ENCODE results near the gene CALM3. TPM values are rescaled to one million over a fixed set of nuclear protein-coding genes. Genes with fewer than 3 reads are reported as not detected.

CALM3 gene
- total and polyA plus RNA-seq, 2 of the 13 experiments (the other 11 are each of a cell fraction or from before 2014, with no cell fraction given), result 239 to 258 TPM

DNA sequence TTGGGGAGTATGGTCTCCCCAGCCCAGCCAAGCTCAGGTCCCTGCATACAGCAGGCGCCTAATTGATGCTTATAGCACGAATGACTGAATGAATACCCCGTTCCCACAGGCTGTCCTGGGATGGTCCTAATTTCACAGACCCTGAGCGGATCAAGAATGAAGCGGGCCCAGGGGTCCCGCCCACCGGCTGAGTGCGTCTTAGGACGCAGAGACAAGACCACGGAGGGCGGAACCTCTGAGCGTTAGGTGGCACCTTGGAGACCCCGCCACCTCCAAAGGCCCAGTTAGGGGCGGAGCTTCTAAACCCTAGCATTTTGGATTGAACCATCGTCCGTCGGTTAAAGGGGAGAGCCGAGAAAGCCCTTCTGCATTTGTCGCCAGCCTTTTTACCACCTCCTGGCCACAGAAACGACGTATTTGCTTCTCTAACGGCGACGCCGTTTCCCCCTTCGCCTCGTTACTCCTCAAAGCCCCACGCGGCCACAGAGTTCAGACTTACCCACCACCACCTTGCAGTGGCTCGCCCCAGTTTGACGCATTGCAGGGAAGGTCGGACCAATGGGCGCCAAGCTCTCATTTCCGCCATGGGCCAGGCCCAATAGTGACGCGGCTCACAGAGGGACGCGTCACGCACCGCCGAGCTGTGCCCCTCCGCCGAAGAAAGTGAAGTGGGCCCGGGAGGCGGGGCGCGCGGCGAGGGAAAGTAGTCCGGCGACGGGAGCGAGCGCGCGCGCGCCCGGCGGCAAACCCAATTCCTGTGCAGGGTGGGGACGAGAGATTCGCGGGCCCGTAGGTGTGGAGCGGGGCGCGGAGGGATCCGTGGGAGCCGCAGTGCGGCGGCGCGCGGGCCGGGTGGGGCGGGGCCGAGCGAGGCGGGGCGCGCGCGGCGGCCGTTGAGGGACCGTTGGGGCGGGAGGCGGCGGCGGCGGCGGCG lies 479 bp upstream of the CALM3 start (continued):
- TF ChIP-seq KMT2A (CRISPR knock-in tag; IDR thresholded peaks at IDR 0.05) (no peak; the same call in 1 of the 2 replicates), ZNF337 (CRISPR knock-in tag; IDR thresholded peaks at IDR 0.05; ENCODE audit: borderline replicate concordance, low read depth) (no peak), RFXAP (CRISPR knock-in tag; IDR thresholded peaks at IDR 0.05; ENCODE audit: borderline replicate concordance) (peak; percentile 86; the same call in 1 of the 2 replicates), ZBTB42 (CRISPR knock-in tag; IDR thresholded peaks at IDR 0.05) (peak; percentile 91; the same call in 1 of the 2 replicates), ZNF12 (CRISPR knock-in tag; IDR thresholded peaks at IDR 0.05) (no peak), ZNF264 (CRISPR knock-in tag; IDR thresholded peaks at IDR 0.05) (0 out of 2 replicates have a peak, but pooled peaks have one; percentile 5), KAT8 (CRISPR knock-in tag; IDR thresholded peaks at IDR 0.05) (peak; percentile 90), PAX8 (CRISPR knock-in tag; IDR thresholded peaks at IDR 0.05; ENCODE audit: borderline replicate concordance) (no peak; the same call in 1 of the 2 replicates), ATF7 (IDR thresholded peaks at IDR 0.05) (peak; percentile 87), ATF7 (CRISPR knock-in tag; IDR thresholded peaks at IDR 0.05) (0 out of 2 replicates have a peak, but pooled peaks have one; percentile 39), ZFX (CRISPR knock-in tag; IDR thresholded peaks at IDR 0.05; ENCODE audit: low read depth) (peak; percentile 81), PHB2 (IDR thresholded peaks at IDR 0.05; ENCODE audit: partially characterized antibody) (no peak), GFI1 (CRISPR knock-in tag; IDR thresholded peaks at IDR 0.05; ENCODE audit: borderline replicate concordance) (peak; percentile 72; the same call in 1 of the 2 replicates), TBX2 (CRISPR knock-in tag; IDR thresholded peaks at IDR 0.05; ENCODE audit: borderline replicate concordance) (peak; percentile 83), ZNF777 (CRISPR knock-in tag; IDR thresholded peaks at IDR 0.05) (no peak), ARID2 (CRISPR knock-in tag; IDR thresholded peaks at IDR 0.05; ENCODE audit: borderline replicate concordance) (no peak), PTBP1 (IDR thresholded peaks at IDR 0.05; ENCODE audit: low read depth, low read length, poor library complexity, severe bottlenecking) (no peak)
- TF ChIP-seq, protein P1, sequence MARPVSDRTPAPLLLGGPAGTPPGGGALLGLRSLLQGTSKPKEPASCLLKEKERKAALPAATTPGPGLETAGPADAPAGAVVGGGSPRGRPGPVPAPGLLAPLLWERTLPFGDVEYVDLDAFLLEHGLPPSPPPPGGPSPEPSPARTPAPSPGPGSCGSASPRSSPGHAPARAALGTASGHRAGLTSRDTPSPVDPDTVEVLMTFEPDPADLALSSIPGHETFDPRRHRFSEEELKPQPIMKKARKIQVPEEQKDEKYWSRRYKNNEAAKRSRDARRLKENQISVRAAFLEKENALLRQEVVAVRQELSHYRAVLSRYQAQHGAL (CRISPR knock-in tag; IDR thresholded peaks at IDR 0.05; ENCODE audit: not compliant biosample characterization), result no peak
- TF ChIP-seq, protein P2, sequence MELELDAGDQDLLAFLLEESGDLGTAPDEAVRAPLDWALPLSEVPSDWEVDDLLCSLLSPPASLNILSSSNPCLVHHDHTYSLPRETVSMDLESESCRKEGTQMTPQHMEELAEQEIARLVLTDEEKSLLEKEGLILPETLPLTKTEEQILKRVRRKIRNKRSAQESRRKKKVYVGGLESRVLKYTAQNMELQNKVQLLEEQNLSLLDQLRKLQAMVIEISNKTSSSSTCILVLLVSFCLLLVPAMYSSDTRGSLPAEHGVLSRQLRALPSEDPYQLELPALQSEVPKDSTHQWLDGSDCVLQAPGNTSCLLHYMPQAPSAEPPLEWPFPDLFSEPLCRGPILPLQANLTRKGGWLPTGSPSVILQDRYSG (CRISPR knock-in tag; IDR thresholded peaks at IDR 0.05), result no peak
- TF ChIP-seq, protein P3, sequence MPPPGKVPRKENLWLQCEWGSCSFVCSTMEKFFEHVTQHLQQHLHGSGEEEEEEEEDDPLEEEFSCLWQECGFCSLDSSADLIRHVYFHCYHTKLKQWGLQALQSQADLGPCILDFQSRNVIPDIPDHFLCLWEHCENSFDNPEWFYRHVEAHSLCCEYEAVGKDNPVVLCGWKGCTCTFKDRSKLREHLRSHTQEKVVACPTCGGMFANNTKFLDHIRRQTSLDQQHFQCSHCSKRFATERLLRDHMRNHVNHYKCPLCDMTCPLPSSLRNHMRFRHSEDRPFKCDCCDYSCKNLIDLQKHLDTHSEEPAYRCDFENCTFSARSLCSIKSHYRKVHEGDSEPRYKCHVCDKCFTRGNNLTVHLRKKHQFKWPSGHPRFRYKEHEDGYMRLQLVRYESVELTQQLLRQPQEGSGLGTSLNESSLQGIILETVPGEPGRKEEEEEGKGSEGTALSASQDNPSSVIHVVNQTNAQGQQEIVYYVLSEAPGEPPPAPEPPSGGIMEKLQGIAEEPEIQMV (CRISPR knock-in tag; IDR thresholded peaks at IDR 0.05; ENCODE audit: low read depth), result no peak
- TF ChIP-seq, protein P4, sequence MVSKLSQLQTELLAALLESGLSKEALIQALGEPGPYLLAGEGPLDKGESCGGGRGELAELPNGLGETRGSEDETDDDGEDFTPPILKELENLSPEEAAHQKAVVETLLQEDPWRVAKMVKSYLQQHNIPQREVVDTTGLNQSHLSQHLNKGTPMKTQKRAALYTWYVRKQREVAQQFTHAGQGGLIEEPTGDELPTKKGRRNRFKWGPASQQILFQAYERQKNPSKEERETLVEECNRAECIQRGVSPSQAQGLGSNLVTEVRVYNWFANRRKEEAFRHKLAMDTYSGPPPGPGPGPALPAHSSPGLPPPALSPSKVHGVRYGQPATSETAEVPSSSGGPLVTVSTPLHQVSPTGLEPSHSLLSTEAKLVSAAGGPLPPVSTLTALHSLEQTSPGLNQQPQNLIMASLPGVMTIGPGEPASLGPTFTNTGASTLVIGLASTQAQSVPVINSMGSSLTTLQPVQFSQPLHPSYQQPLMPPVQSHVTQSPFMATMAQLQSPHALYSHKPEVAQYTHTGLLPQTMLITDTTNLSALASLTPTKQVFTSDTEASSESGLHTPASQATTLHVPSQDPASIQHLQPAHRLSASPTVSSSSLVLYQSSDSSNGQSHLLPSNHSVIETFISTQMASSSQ (IDR thresholded peaks at IDR 0.05; ENCODE audit: low read depth), result no peak
- TF ChIP-seq, protein P4 (CRISPR knock-in tag; IDR thresholded peaks at IDR 0.05; ENCODE audit: borderline replicate concordance), result peak; percentile 32; the same call in 1 of the 2 replicates

Measured in HepG2 (cell line).